ENCODE results near the gene UGT2B10. TPM values are rescaled to one million over a fixed set of nuclear protein-coding genes. Genes with fewer than 3 reads are reported as not detected.

Gene UGT2B10
- total and polyA plus RNA-seq, 2 of the 13 experiments (the other 11 are each of a cell fraction or from before 2014, with no cell fraction given), result 107 to 148 TPM

GRCh38 chr4:68864438-68865187, 48.8 kb downstream of the UGT2B10 start (continued):
- TF ChIP-seq, protein P1, sequence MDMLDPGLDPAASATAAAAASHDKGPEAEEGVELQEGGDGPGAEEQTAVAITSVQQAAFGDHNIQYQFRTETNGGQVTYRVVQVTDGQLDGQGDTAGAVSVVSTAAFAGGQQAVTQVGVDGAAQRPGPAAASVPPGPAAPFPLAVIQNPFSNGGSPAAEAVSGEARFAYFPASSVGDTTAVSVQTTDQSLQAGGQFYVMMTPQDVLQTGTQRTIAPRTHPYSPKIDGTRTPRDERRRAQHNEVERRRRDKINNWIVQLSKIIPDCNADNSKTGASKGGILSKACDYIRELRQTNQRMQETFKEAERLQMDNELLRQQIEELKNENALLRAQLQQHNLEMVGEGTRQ (IDR thresholded peaks at IDR 0.05; ENCODE audit: low read depth, low read length), result no peak
- TF ChIP-seq, protein P1 (CRISPR knock-in tag; IDR thresholded peaks at IDR 0.05; ENCODE audit: borderline replicate concordance), result no peak
- TF ChIP-seq BCL6 (CRISPR knock-in tag; IDR thresholded peaks at IDR 0.05) (peak; percentile 62; the same call in 1 of the 2 replicates), FOXP1 (IDR thresholded peaks at IDR 0.05) (no peak), FOXP1 (CRISPR knock-in tag; IDR thresholded peaks at IDR 0.05) (peak; percentile 57; the same call in 1 of the 2 replicates), ZNF230 (CRISPR knock-in tag; IDR thresholded peaks at IDR 0.05) (peak; percentile 42; the same call in 1 of the 2 replicates), HMGXB3 (CRISPR knock-in tag; IDR thresholded peaks at IDR 0.05; ENCODE audit: borderline replicate concordance) (peak; percentile 28; the same call in 1 of the 2 replicates), NR2C2 (CRISPR knock-in tag; IDR thresholded peaks at IDR 0.05; ENCODE audit: borderline replicate concordance) (0 out of 2 replicates have a peak, but pooled peaks have one; percentile 16), NFIC (IDR thresholded peaks at IDR 0.05; ENCODE audit: low read length) (peak; percentile 18; the same call in 1 of the 2 replicates), PPARG (CRISPR knock-in tag; conservative IDR thresholded peaks at IDR 0.05) (0 out of 2 replicates have a peak, but pooled peaks have one; percentile 16), TBX2 (CRISPR knock-in tag; IDR thresholded peaks at IDR 0.05; ENCODE audit: borderline replicate concordance) (peak; percentile 62; the same call in 1 of the 2 replicates), MIER3 (CRISPR knock-in tag; IDR thresholded peaks at IDR 0.05; ENCODE audit: borderline replicate concordance) (peak; percentile 69; the same call in 1 of the 2 replicates), HDAC1 (CRISPR knock-in tag; IDR thresholded peaks at IDR 0.05) (peak; percentile 51), POGZ (CRISPR knock-in tag; IDR thresholded peaks at IDR 0.05) (peak; percentile 90), ARID5B (CRISPR knock-in tag; IDR thresholded peaks at IDR 0.05) (peak; percentile 94), ZNF775 (CRISPR knock-in tag; IDR thresholded peaks at IDR 0.05; ENCODE audit: borderline replicate concordance) (0 out of 2 replicates have a peak, but pooled peaks have one; percentile 26), MED1 (CRISPR knock-in tag; IDR thresholded peaks at IDR 0.05) (peak; percentile 69)
- TF ChIP-seq, protein P2, sequence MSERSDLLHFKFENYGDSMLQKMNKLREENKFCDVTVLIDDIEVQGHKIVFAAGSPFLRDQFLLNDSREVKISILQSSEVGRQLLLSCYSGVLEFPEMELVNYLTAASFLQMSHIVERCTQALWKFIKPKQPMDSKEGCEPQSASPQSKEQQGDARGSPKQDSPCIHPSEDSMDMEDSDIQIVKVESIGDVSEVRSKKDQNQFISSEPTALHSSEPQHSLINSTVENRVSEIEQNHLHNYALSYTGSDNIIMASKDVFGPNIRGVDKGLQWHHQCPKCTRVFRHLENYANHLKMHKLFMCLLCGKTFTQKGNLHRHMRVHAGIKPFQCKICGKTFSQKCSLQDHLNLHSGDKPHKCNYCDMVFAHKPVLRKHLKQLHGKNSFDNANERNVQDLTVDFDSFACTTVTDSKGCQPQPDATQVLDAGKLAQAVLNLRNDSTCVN (CRISPR knock-in tag; IDR thresholded peaks at IDR 0.05; ENCODE audit: borderline replicate concordance), result peak; percentile 30; the same call in 1 of the 2 replicates
